ENCODE measurements around the gene KCNK2.
A peak's percentile ranks its signal among the peaks of the same experiment; 100 is the strongest.

Gene KCNK2

DNA sequence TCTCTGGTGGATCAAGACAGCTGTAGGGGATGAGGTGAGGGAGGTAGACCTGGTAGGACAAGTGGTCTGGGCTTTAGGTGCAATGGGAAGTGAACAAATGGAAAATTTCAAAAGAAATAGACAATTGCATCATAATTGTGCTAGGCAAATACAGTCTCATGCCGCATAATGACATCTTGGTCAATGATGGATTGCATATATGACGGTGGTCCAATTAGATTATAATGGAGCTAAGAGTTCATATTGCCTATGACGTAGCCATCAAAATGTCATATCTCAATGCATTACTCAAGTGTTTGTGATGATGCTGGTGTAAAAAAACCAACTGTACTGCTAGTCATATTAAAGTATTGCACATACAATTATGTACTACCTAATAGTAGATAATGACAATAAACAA is 19.0 kb downstream of the KCNK2 start:
- no peak for DNase-seq

DNA sequence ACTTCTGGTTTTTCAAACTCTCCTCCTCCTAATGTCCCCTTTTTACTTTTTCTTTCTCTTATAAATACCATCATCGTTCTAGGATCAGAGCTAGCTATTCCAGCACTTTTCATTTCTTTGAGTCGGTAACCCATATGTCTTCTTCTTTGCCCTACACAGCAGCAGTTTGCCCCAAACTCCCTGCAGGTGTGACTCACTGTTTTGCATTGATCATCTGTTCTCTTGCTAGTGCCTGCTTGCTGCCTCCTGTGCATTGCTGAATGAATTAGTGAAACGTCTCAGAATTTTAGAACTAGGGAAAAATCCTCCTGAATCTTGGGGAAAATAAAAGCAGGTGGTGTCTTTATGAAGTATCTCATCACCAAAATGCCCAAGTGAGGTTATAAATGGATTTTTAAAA is 21.7 kb downstream of the KCNK2 start:
- DNase-seq = no peak

DNA sequence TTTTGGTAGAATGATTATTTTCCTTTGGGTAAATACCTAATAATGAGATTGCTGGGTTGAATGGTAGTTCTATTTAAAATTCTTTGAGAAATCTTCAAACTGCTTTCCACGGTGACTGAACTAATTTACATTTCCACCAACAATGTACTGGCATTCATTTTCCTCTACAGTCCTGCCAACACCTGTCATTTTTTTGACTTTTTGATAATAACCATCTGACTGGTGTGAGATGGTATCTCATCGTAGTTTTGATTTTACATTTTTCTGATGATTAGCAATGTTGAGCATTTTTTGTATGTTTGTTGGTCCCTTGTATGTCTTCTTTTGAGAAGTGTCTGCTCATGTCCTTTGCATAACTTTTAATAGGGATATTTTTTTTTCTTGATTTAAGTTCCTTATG is 23.5 kb downstream of the KCNK2 start:
- DNase-seq = no peak

DNA sequence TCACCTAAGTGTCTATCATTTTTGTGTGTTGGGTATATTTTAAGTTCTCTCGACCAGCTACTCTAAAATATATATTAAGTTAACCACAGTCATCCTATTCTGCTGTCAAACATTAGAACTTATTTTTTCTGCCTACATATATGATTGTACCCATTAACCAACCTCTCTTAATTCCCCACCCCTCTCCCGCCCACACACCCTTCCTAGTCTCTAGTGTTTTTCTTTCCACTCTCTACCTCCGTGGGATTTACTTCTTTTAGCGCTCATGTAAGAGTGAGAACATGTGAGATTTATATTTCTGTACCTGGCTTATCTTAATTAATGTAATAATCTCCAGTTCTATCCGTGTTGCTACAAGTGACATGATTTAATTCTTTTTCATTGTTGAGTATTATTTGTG is 26.6 kb downstream of the KCNK2 start:
- no peak for DNase-seq

DNA sequence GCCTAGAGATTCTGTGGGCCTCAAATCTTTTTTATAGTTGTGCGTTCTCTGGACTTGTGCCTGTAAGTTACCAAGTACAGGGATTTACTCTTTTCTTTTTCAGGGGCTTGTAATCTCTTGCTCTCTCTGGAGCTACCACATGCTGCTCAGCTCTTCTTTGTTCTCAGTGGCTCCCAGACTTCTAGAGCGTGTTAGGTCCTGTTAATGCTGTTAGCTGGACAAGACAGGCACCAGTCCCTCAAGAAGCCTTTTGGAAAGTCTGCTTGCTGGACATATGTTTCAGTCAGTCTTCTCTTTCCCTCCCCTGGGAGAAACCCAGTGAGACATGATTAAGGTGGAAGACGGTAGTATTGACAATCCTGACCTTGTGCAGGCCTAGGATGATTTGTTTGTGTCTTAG is 29.4 kb downstream of the KCNK2 start:
- DNase-seq = no peak

DNA sequence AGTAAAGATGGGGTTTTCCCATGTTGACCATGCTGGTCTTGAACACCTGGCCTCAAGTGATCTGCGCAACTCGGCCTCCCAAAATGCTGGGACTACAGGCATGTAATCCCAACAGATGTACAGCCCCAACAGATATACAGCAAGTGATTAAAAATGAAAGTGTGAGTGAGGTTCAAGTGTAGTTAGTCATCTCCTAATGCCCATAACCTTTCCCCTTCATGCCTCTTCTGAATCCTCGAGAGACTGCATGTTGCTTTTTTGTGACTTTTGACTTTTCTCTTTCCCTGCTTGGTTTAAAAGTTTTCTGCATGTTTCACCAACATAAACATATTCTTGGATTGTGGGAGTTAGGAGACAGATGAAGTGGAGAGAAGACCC is 31.2 kb downstream of the KCNK2 start:
- no peak for DNase-seq

DNA sequence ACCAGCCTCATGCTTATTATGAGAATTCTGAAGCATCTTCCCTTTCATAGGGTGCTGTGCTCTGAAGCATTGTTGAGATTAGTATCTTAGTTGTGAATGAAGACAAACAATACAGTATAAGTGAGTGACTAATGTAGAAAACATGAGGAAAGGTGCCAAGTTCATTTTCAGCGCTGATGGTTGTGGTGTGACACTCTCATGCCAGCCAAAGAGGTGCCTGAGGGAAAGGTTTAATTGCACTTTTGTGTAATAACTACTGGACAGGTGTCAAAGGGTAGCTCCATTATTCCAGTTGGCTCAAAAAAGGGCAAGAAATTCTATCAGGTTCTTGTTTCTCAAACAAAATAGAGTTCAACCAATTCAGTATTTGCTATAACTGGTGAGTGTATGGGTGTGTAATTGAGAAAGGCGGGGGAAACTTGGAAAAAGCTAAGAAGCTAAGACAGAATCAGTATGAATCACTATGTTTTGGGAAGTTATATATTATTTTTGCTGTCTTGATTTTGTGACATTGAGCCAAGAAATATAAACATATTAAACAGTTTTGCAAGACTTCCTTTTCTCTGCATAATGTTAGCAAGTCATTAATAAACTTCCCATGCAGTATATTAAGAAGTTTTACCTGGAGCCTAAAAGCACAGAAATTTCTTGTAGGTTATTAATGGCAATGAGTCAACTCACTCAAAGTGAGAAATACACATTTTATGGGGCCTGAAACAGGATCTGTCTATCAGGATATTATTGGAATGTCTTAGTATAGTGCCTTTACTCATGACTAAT is 31.8 kb downstream of the KCNK2 start:
- no peak for DNase-seq

DNA sequence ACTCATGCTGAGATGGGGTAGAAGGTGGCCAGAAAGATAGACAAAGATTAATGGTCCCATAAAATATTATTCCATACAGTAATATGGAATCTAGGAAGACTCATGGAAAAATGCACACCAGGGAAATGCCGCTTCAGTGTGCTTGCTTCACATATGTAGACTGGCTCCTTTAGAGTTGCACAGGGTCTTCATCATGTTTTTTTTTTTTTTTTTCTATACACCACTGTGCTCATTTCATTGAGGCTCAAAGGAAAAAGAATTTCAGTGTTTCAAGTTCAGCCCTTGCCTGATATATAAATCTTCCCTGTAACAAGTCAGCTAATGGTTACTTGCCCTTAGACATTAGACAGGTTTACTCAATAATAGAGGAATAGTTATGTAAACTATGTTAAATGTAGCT is 33.2 kb downstream of the KCNK2 start:
- no peak for DNase-seq

DNA sequence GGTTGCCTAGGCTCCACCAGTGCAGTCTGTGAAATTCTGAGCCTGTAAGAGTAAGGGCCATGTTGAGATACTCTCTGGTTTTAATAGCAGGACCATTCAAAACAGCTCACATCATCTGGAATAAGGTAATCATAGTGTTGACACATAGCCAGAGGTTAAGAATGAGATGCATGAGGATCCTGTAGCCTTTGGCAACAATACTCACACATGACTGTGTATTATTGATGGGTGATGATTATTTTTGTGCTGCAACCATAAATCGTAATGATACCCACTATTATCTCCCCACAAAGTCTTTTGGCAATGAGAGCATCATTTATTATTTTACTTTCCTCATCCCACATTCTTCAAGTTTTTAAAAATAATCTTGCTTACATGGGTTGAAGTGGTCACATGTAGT is 35.5 kb downstream of the KCNK2 start:
- no peak for DNase-seq

DNA sequence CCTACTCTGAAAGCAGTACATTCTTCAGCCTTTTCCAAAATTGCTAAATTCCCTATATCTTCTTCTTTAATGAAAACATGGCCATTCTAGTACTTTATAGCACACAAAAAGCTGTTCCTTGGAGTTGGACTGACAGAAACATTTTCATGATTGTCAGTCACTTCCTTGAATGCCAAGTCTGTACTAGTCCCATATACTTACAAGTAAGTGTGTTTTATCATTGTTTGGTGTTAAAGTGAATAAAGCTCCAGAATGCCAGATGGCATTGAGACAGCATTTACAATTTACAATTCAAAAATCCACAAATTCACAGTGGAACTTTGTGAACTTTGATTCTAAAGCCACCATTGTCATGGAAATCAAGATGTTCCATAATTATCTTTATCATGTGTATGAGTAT is 36.5 kb downstream of the KCNK2 start:
- DNase-seq = no peak

DNA sequence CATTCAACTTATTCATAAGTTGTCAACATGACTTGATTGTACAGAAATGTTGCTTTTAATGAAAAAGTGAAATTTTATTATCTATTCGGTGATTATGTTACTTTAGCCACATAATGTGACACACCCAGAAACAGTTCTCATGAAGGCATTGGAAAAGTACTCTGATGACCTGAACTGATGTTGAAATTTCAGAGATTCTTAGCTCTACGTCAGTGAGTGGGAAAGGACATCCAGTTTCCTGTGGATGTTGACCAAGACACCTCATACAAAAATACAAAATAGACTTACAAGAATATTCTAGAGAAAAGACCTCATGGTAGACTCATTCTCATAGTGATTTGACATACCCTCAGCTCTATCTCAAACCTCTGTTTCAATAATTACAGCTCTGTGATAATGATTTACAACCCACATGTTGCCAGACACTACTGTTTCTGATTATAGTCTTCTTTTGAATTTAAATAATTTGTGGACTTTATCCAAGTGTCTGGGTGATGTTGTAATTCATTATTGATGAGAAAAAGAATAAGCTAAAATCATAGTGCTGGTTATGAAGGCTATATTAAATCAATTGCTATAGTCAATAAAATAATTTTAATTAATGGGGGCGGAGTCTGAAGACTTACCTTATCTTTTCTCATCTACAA is 37.3 kb downstream of the KCNK2 start:
- no peak for DNase-seq

DNA sequence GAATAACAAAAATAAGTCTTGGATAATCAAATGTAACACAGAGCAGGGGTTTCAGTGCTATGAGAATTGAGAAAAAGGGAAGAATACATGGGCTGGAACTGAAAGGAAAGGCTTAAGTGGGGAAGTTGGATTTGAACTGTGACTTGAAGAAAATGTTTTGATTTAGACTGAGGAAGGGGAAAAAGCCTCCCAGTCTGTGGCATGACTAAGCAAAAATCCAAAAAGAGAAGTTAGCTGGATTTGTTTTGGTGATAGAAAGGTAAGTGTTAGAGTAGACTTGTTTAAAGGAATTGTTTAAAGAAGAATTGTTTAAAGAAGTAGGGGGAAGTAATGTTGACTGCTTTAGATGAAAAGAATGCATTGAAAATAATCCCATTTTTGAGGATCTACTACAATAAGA is 46.0 kb downstream of the KCNK2 start:
- no peak for DNase-seq

DNA sequence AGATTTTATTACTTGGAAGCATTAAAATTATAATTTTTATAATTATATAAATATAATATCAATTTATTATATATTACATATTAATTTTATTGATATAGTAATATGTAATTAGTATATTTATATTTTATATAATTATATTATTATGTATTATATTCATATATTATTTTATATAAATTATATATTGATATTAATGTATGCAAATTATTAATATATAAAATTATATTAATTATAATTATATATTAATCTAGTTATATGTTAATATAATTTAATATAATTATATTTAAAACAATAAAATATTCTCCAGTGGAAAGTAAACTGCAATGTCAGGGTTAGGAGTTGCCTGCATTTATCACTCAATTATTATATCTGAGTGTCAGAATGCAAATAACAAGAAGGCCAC is 48.8 kb downstream of the KCNK2 start:
- DNase-seq = no peak

DNA sequence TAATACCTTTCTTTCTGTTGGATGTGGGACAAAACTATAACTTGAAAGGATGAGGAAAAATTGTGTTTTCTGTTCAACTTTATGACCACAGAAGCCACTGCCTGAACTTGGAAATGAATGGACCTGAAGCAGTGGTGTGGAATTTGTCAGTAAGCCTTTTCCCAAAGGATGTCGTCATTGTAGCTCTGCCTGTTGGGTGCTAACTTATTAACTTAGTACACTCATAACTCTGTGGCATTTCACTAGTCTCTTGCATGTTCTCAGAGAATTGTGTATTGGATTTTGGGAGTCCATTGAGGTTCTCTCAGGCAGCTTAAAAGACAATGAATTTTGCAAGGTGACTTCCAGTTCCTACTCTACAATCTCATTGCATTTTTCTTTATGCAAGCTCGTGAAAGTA is 49.6 kb downstream of the KCNK2 start:
- DNase-seq = no peak

DNA sequence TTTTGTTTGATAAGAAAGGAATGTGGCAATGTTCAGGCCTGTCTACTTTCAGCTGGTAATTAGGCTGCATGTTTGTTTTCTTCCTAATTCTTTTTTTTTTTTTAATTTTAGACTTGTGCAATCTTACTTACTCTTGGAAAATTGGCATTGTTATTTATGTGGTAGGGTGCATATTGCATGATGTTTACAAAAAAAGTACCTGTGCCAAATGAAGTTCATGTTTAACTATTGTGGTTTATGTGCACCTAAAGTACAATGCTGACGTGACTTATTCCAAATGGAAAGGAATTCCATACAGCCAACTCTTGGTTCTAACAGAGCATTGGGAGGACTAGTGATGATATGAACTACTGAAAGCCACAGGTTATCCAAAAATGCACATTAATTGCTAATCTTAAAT is 51.0 kb downstream of the KCNK2 start:
- DNase-seq = no peak

DNA sequence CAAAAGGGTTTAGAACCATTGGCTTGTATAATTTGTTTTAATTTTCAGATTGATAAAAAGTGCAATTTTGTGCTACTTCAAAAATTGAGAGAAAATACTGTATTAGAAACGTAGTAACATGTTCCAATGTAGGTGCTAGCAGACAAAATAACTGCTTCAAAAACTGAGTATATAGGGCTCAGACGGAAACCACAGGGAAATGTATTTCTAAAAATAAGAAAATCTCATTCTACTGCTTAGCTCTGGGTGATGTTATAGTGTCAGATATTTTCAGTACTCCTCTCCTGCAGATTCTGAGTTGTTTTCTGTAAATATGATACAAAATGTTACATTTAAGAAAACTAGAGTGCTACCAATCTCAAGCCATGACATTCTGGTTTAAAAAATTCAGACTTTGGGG is 55.4 kb downstream of the KCNK2 start:
- DNase-seq = no peak

DNA sequence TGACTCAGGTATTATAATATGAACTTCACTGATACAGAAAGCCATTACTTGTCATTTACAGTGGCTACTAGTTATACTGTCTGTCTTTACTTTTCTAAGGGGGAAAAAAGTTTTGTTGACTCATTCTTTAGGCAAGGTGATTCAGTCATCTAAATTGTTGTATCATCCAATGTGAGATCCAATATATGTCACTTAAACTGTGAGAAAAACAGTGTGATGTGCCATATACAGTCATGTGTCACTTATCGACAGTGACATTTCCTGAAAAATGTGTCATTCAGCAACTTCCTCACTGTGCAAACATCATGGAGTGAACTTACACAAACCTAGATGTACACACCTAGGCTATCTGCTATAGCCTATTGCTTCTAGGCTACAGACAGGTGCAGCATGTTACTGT is 57.6 kb downstream of the KCNK2 start:
- no peak for DNase-seq

DNA sequence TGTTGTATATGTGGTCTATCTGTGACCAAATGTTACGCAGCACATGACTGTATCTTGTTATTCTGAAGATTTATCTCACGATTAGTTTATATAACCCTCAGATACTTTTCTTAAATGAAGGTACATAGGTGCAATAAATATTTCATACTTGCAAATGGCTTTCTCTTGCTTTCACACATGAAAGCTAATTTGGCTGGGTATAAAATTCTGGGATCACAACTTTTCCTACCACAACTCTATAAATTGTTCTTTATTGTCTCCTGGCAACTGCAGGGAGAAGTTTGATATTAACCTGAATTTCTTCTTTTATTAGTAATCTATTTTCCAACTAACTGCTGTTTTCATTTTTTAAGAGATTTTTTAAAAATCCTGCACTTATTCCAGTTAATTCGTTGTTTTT is 58.9 kb downstream of the KCNK2 start:
- no peak for DNase-seq

DNA sequence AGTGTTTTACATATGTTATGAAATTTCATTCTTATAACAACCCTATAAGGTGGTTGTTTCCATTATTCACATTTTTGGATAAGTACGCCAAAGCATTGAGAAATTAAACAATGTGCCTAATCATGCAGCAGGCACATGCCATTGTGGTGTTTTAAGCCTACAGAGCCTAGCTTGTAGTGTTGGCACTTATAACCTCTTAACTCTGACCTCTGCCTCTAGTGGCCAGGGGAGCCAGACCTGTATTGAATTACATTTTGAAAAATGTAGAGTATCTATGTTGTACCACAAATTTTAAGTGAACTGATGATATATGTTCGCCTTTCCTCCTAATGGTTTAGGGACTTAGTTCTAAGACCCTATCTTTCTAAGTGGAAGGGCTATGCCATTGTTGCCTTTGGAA is 61.0 kb downstream of the KCNK2 start:
- DNase-seq = no peak

DNA sequence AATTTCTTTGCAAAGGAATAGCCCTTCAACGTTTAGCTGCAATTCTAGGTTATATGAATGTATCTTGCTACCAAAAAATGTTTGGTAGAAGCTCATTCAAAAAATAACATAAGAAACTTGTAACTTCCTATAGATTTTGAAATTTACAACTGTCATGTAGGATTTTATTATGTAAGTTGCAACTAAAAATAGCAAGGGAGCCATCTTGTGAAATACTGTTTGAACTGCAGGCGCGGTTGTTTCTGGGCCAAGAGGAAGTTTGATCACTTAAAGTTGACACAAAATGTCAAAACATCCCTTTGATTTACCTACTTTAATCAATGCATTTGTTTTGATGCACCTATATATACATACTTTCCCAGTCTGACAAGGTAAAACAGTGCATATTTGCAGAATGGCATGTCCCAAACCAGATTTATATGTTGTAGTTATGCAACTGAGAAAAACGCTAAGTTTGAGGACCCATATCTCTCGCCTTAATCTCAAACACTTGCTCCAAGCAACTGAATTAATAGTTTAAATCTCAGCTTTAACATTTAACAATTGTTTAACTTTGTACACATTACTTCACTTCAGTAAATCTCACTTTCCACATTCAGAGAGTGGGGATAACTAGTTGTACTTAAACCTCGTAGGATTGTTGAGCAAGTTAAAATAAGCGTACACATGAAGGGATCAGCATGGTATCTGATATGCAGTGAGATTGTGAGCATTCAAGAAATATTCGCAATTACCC is 63.9 kb downstream of the KCNK2 start:
- peak; percentile 14 for DNase-seq

DNA sequence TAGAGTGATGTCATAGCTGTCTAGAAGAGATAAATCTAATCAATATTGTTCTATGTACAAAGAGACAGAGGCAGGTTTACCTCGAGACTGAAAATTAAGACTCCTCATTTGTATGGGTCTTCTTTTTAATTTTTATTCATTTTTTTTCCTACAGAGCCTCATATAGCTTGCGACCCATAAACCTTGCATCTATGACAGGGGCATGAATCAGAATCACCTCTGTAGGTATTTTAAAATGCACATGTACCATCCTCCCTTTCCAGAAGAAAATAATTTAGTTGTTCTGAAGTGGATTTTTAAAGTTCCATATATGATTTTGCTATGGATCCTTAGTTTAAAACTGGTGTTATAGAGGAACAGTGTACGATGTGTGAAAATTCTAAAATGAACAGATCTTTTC is 64.5 kb downstream of the KCNK2 start:
- no peak for DNase-seq

DNA sequence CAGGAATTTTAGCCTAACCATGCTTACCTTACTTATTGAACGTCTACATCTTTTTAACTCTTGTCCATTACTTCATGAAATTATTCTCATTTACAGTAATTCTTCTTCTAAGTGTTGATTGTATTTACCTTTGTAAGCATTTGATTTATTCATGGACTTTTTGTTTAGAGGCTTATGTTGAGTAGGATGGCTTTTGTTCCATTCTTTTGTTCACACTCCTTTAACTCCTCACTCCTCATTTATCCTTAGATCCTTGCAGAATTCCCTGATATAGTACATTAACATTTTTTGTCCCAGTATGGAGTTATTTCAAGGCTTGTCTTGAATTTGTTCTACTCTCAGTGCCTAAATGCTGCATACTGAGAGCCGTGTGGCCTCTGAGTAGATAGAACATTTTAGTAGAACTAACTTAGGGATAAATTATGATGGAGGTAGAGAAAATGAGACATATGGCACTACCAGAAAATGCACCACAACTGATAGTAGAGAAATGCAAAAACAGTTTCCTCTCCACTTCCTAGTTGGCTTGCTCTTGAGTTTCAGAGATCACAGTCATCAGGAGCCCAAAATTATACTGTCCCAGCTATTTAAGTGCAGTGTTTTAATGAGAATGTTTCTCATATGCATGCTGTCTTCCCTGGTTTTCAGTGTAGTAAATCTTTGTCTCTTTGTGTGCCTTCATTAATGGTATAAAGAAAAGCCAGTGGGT is 69.5 kb downstream of the KCNK2 start:
- no peak for DNase-seq

DNA sequence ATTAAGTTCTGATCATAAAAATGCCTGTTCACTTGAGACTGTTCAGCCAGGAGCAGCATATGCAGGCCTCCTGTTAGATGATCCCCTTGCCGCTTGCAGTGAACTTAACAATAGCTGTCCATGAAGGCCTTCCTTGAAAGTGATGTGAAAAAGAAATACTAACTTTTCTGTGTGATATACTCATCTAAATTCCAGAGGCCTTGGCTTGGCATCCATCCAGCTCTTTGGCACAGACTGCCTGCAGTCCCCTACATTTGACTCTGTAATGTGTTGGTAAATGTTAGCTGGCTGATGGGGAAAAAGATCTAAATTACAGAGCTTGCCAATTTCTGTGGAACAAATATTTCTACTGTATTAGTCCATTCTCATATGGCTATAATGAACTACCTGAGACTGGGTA is 73.7 kb downstream of the KCNK2 start:
- no peak for DNase-seq

DNA sequence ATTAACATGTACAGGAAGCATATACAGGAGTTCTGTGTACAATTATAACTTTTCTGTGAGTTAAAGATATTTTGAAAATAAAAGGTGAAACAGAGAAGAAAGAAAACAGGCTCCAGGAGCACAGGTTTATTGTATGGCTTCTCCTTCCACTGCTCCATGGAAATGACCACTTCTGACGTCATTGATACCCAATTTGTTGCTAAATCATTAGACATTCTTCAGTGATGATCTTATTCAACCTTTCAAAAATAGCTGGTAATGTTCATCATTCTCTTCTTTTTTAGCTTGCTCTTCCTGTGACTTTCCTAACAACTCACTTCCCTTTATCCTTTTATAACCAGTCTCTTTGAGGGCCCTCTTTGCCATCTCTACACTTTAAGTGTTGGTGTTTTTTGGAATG is 77.8 kb downstream of the KCNK2 start:
- DNase-seq = no peak

Measured in retina (tissue), 1 donor.